HFF-Myc (cell line): ENCODE measurements around the gene PPA2.

Experiments used
- DNase-seq: peaks from one replicate; pipeline ENCODE4 v3.0.0-alpha.2; 2011; ENCODE audit warnings: low read depth; ENCODE audit errors: extremely low read depth
- H3K4me3 ChIP-seq: replicated peaks from 2 replicates; pipeline ENCODE4 v1.5.1; 2011; ENCODE audit warnings: low read depth, mild to moderate bottlenecking, control low read depth, low read length
- TF ChIP-seq, protein P1 (sequence below): IDR thresholded peaks from 2 replicates; pipeline ENCODE4 v1.5.1; 2012; ENCODE audit warnings: mild to moderate bottlenecking, low read depth, low read length, control low read depth; ENCODE audit errors: missing control alignments

PPA2 gene

DNA sequence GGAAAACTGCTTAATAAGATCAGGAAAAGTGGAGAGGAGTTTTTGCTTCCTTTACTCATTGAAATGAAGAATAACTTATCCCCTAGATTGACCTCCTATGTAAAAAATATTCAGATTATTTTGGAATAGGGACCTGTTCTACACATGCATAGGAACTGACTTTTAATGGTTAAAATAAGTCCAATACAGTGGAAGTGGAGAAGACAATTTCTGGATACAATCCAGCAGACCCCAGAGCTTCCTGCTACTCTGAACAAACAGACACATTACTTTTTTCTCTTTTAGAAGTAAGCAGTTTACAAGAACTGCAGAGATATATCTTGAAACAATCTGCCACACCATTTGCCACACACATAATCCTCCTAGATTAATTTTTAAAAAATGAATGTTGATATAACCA, 129.7 kb downstream of the PPA2 start:
- no peak overlapping the region for H3K4me3 ChIP-seq
- TF ChIP-seq, protein P1, sequence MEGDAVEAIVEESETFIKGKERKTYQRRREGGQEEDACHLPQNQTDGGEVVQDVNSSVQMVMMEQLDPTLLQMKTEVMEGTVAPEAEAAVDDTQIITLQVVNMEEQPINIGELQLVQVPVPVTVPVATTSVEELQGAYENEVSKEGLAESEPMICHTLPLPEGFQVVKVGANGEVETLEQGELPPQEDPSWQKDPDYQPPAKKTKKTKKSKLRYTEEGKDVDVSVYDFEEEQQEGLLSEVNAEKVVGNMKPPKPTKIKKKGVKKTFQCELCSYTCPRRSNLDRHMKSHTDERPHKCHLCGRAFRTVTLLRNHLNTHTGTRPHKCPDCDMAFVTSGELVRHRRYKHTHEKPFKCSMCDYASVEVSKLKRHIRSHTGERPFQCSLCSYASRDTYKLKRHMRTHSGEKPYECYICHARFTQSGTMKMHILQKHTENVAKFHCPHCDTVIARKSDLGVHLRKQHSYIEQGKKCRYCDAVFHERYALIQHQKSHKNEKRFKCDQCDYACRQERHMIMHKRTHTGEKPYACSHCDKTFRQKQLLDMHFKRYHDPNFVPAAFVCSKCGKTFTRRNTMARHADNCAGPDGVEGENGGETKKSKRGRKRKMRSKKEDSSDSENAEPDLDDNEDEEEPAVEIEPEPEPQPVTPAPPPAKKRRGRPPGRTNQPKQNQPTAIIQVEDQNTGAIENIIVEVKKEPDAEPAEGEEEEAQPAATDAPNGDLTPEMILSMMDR: no peak
- no peak for DNase-seq

DNA sequence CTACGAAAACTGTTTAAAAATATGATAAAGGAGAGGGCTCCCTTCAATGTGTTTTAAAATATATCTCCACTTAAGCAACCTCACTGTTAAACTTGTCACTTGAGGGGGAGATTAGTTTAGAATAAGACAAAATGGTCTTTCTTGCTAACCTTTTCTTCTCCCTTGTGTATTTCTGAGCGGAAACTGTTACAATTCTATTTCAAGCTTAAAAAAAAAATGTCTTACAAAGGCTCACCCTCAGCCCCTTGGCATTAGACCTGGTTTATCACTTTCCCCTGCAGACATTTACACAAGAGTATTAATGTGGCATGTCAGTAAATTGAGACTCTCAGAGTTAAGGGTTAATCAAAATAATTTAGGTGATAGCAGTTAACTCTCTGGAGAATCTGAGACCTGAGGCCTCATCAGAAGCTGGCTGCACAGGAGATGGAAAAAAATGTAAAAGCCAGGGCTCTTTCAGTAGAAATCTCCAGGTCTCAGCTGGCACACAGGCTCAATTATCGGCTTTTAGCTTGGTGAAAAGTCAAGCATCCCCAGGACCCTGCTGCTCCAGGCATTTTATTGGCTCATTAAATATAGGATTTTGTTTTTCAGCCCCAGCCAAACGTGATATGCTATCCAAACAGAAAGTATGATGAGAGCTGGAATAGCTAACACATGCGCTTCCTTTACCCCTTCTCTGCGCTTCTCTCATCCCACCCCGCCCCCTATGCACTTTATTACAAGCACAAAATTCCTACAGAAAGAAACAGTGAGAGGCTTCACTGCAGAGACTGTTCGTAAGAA, 130.5 kb downstream of the PPA2 start:
- TF ChIP-seq, protein P1: no peak
- no peak for DNase-seq
- H3K4me3 ChIP-seq: no peak overlapping the region

DNA sequence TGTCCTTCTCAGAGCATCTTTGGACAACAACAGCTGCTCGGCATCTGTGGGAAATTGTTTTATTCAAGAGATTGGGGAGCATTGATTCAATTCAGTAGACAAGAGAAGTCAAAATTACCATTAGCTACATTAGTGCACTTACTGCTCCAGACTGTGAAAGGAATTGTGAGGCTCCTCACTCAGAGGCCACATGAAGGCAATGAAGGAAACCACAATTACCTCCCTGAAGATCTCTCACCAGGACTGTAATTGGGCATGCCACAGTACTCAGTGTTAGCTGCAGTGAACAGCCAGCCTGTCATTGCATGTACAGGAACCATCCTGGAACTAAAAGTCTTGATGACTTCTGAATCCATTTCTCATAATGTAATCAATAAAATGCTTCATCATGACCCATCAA, 144.8 kb downstream of the PPA2 start:
- TF ChIP-seq, protein P1: no peak
- no peak for DNase-seq
- H3K4me3 ChIP-seq: no peak overlapping the region

DNA sequence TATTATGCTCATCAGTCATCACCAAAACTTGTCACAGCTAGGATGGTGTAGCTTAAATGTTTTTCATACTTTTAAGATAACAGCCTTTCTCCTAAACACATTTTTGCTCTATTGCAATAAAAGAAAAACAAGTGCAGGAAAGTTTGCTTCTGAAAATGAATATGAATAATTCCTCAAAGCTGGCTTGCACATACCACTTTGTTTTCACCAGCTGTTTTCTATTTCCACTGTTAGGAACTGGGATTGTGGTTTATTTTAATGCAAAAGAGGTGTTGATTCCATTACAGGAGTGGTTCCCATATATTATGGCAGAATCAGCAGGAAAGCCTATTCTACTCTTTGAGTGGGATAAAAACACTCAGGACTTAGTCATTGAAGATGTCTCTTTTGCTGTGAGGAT, 145.9 kb downstream of the PPA2 start:
- no peak for DNase-seq
- TF ChIP-seq, protein P1: no peak
- no peak overlapping the region for H3K4me3 ChIP-seq

DNA sequence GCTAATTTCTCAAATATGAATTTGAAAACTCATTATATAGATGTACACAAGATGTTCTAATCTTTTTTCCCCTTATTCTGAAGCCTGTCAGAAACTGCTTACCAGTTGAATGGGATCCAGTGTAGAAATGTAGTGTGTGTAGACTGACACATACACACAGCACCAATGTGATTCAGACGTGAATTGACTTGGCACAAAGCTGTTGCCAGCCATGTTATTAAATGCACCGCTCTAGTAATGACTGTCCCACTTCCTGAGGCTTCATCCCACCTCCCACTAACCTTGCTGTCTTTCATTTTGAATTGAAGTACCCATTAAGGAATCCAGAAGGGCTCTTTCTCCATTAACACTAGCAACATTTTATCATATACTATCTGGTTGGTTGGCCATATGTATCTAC, 146.6 kb downstream of the PPA2 start:
- TF ChIP-seq, protein P1: no peak
- H3K4me3 ChIP-seq: no peak overlapping the region
- no peak for DNase-seq
